Measurements from ENCODE around the gene COQ8B. TPM values are rescaled to one million over a fixed set of nuclear protein-coding genes. Genes with fewer than 3 reads are reported as not detected.
"Not testable (repeated sequence)": the region's sequence is repeated elsewhere in the genome, so short reads cannot be mapped to it uniquely, and the experiment has no call there.

COQ8B gene
- total RNA-seq, 1 donor from 2014 or later: 33.3 TPM

- H3K36me3 ChIP-seq: no peaks in the 10 kb centered on the region
- H3K9me3 ChIP-seq: no peaks in the 10 kb centered on the region
- peaks cover 13 to 31% of the 10 kb centered on the region in 2 donors for H3K4me1 ChIP-seq
- peak overlapping the region; percentile 49 to 63 for H3K27ac ChIP-seq
- intact Hi-C loops (cut with DNase I): loop anchor here (5.0 kb wide), 1 partner anchor 41 kb away; the partner anchor contains the start of gene NUMBL
- TF ChIP-seq CTCF (IDR thresholded peaks at IDR 0.05): no peak
- no peaks in the 10 kb centered on the region for H3K27me3 ChIP-seq
- peak in 1 of 2 donors; percentile 85 for DNase-seq (ENCODE audit: low spot score in 2 of 2)
- H3K4me3 ChIP-seq: no peak overlapping the region
Observed at GRCh38 chr19:40650749-40651305, 65.9 kb downstream of the COQ8B start.

GRCh38 chr19:40649903-40650675 is 66.6 kb downstream of the COQ8B start:
- peaks cover 15 to 33% of the 10 kb centered on the region in 2 donors for H3K4me1 ChIP-seq
- peak overlapping the region; percentile 49 to 63 for H3K27ac ChIP-seq
- not testable (repeated sequence) for DNase-seq (ENCODE audit: low spot score in 2 of 2); H3K4me3 ChIP-seq; H3K9me3 ChIP-seq; H3K27me3 ChIP-seq; H3K36me3 ChIP-seq
- intact Hi-C loops (cut with DNase I): loop anchor here (5.0 kb wide), 1 partner anchor 42 kb away; the partner anchor contains the start of gene NUMBL

- peaks cover 16 to 35% of the 10 kb centered on the region in 2 donors for H3K4me1 ChIP-seq
- H3K27me3 ChIP-seq: no peaks in the 10 kb centered on the region
- no peak for TF ChIP-seq CTCF (IDR thresholded peaks at IDR 0.05)
- no peaks in the 10 kb centered on the region for H3K9me3 ChIP-seq
- peak overlapping the region in 1 of 2 donors; percentile 45 for H3K4me3 ChIP-seq
- intact Hi-C loops (cut with DNase I): no loop called here
- peak overlapping the region; percentile 83 to 88 for H3K27ac ChIP-seq
- DNase-seq (ENCODE audit: low spot score in 2 of 2): no peak
- H3K36me3 ChIP-seq: no peaks in the 10 kb centered on the region
Observed at GRCh38 chr19:40646743-40647254, 69.9 kb downstream of the COQ8B start.

- Histone ChIP-seq H3K27me3 (no peaks in the 10 kb centered on the region), H3K4me1 (peaks cover 23 to 34% of the 10 kb centered on the region in 2 donors)
Observed at GRCh38 chr19:40642757-40643305, 73.9 kb downstream of the COQ8B start.

GRCh38 chr19:40642051-40642706 is 74.5 kb downstream of the COQ8B start:
- Histone ChIP-seq H3K36me3 (no peaks in the 10 kb centered on the region), H3K4me1 (peaks cover 23 to 34% of the 10 kb centered on the region in 2 donors), H3K27me3 (no peaks in the 10 kb centered on the region), H3K9me3 (no peaks in the 10 kb centered on the region), H3K4me3 (no peak overlapping the region), H3K27ac (peak overlapping the region; percentile 92)
- TF ChIP-seq CTCF (IDR thresholded peaks at IDR 0.05): no peak
- DNase-seq (ENCODE audit: low spot score in 2 of 2): no peak
- intact Hi-C loops (cut with DNase I): no loop called here

More at GRCh38 chr19:40642757-40643305, 73.9 kb downstream of the COQ8B start:
- H3K27ac ChIP-seq: peak overlapping the region; percentile 92
- no peaks in the 10 kb centered on the region for H3K9me3 ChIP-seq
- no peaks in the 10 kb centered on the region for H3K36me3 ChIP-seq
- no peak for TF ChIP-seq CTCF (IDR thresholded peaks at IDR 0.05)
- DNase-seq (ENCODE audit: low spot score in 2 of 2): no peak
- no peak overlapping the region for H3K4me3 ChIP-seq
- intact Hi-C loops (cut with DNase I): no loop called here

Other genes starting within 250 kb of the COQ8B start
- 0.43 TPM for gene SPTBN4, start 249.9 kb downstream of the COQ8B start, total RNA-seq
- gene SHKBP1, start 140.0 kb downstream of the COQ8B start, total RNA-seq: 192 TPM
- 691 TPM for gene LTBP4, start 115.5 kb downstream of the COQ8B start, total RNA-seq
- gene NUMBL, start 26.2 kb downstream of the COQ8B start, total RNA-seq: 360 TPM
- gene ITPKC, start 226 bp upstream of the COQ8B start, total RNA-seq: 60.7 TPM
- 8.3 TPM for gene ACTMAP, start 33.6 kb upstream of the COQ8B start, total RNA-seq
- gene SNRPA, start 34.3 kb upstream of the COQ8B start, total RNA-seq: 154 TPM
- gene MIA, start 58.6 kb upstream of the COQ8B start, total RNA-seq: not detected
- gene RAB4B, start 61.4 kb upstream of the COQ8B start, total RNA-seq: 56.8 TPM
- gene EGLN2, start 82.3 kb upstream of the COQ8B start, total RNA-seq: 149 TPM
- not detected for gene CYP2A6, start 133.6 kb upstream of the COQ8B start, total RNA-seq
- not detected for gene CYP2A7, start 165.3 kb upstream of the COQ8B start, total RNA-seq